ENCODE measurements around the gene SMARCD2. TPM values are rescaled to one million over a fixed set of nuclear protein-coding genes. Genes with fewer than 3 reads are reported as not detected.
"Not testable (repeated sequence)": the region's sequence is repeated elsewhere in the genome, so short reads cannot be mapped to it uniquely, and the experiment has no call there.

Gene SMARCD2
- 10 to 100 TPM; 45.6 to 76.9 TPM for total RNA-seq
- long read RNA-seq, donor 1, transcript SMARCD2-203 (13 exons, 2,716 nt), result major isoform, 36 of 49 reads
- long read RNA-seq, donor 1, partial matches to known transcripts, result 4 of 49 reads
- long read RNA-seq, donor 1, other reads (novel, unspliced or antisense), result 7 of 49 reads
- long read RNA-seq, donor 2, transcript SMARCD2-203 (13 exons, 2,716 nt), result major isoform, 5 of 20 reads
- long read RNA-seq, donor 2, partial matches to known transcripts, result 13 of 20 reads
- long read RNA-seq, donor 2, other reads (novel, unspliced or antisense), result 2 of 20 reads

DNA sequence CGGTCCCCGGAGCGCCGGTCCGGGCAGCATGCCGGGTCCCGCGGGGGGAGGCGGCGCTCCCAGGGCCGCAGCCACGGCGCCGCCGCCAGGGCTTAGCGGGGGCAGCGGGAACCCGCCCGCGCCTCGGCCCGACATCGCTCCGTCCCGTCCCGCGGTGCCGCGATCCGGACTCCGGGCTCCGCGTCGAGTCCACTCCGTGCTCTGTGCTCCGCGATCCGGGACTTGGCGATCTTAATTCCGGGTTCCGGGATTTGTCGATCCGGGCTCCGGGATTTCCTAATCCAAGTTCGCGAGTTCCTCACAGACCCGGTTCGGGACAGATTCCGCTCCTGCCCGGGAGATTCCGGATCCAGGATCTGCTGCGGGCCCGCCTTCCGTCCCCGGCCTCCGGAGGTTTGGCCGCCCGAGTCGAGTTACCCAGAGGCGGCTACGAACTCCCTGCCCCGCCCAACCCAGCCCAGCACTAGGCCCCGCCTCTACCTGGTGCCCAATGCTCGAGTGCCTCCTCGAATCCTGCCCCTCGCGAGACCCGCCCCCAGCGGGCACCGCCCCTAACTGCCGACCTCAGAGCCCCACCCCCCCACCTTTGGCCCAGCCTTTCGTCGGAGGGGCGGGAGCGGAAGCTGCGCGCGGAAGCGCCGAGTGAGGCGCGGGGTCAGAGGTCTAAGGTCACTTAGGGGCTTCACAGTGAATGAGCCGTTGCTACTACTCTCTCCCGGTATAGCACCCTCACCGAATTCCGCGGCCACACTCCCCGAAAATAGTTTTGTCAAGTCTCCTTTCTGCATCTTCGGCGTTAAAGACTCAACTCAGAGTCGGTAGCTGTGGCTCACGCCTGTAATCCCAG is at the start of gene SMARCD2:
Gene SMARCD2, minus strand, starts transcription at position 146 of the 847 bp plus-strand sequence. Its CDS starts 11 bp downstream, at position 135.
- intact Hi-C loops (cut with DNase I), result no loop called here
- peak; percentile 100 for DNase-seq (ENCODE audit: low spot score)

DNA sequence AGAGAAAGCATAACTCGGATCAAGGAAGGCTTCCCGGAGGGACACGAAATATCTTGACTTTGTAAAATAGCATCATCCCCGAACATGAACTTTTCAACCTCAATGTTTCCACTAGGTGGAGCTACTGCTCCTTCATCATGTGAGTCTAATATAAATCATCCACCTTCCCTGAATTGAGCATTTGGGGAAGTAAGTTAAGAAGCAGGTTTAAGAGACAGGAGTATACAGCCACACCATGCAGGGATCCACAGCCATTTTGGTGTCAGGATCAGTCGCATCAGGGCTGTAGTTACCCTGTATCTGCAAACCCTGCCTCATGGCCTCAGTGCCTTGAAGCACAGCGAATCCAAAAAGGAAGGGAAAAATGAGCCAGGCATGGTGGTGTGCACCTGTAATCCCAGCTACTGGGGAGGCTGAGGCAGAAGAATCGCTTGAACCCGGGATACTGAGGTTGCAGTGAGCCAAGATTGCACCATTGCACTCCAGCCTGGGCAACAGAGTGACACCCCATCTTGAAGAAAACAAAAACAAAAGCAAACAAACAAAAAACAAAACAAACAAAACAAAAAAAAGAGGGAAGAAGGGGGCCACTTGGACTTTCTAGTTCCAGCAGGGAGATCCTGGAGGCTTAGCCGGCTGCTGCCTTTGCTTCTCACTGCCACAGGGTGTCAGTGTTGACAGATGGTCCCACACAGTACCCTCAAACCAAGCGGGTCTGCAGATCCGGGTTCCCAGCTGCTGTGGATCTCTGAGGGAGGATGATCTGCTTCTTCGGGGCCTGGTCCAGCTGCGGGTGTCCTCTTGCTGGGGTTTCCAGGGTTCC is 46.8 kb upstream of the SMARCD2 start:
- DNase-seq (ENCODE audit: low spot score); intact Hi-C loops (cut with DNase I): not testable (repeated sequence)

DNA sequence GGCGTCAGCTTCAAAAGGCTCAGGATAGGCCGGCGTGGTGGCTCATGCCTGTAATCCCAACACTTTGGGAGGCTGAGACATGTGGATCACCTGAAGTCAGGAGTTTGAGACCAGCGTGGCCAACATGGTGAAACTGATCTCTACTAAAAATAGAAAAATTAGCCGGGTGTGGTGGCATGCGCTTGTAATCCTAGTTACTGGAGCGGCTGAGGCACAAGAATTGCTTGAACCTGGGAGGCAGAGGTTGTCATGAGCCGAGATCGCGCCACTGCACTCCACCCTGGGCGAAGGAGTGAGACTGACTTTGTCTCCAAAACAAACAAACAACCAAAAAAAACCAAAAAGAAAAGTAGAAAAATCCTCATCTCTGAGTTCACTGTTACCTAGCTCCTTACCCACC is 42.6 kb upstream of the SMARCD2 start:
- DNase-seq (ENCODE audit: low spot score); intact Hi-C loops (cut with DNase I): not testable (repeated sequence)

DNA sequence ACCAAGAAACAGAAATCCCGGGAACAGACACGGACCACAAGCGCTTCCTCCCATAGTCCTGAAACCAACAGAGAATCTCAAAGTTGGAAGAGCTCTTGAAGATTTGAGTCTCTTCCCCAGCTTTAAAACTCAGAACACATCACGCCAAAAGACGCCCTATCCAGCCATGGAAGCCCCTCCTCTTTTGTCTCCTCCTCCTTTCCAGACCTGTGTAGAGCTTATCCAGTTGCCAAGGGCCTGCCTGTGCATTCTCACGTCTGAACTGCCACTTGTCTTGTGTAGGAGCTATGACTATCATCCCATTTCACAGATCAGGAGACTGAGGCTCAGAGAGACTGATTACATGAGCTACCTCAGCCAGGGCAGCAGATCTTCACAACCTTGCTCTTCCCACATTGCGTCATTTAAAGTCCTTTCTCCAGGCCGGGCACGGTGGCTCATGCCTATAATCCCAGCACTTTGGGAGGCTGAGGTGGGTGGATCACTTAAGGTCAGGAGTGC is 40.2 kb upstream of the SMARCD2 start:
- intact Hi-C loops (cut with DNase I), result not testable (repeated sequence)

DNA sequence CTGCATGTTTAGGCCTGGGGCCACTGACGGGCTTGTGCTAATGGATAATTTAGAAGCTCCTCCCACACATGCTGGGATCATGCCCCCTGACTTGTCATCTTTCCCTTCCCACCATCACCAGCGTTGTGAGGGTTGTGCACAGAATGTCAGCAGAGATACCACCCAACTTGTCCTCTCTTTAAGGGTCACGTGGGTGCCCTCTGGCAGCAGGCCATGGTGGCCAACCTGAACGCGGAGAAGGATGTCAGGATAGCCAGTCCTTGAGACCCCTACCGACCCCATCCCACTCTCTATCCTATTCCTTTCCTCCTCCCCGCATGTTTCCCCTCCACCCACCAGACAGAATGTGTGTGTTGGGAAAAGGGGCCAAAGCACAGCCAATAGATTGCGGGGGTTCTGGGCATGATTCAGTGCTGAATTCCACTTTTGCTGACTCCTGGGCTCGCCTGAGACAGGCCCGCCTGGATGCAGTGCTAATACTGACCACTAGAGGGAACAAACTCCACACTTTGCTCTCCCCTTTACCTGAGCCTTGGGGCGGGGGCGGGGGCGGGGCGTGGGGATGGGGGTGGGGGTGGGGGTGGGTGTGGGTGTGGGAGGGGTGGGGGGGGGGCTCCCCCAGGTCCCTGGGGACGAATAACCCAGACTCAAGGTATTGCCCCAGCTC is 39.6 kb upstream of the SMARCD2 start, which contains the start of gene GH2:
Gene GH2, minus strand, starts transcription at position 10 of the 667 bp plus-strand sequence. CDS start 143 bp downstream, outside the sequence.
- peak; percentile 81 for DNase-seq (ENCODE audit: low spot score)
- intact Hi-C loops (cut with DNase I), result no loop called here

More for the DNA sequence above, 40.2 kb upstream of the SMARCD2 start:
- peak; percentile 15 for DNase-seq (ENCODE audit: low spot score)

DNA sequence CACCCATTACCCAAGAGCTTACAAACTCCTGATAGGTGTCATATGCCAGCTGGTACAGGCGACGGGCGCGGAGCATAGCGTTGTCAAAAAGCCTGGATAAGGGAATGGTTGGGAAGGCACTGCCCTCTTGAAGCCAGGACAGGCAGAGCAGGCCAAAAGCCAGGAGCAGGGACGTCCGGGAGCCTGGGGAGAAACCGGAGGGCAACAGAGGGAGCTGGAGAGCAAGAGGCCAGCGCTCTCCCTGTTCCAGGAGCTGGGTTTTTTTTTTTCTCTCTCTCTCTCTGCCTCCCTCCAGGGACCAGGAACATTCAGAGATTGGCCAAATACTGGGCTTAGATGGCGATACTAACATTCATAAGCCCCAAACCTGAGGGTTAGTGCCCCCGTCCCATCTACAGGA is 38.9 kb upstream of the SMARCD2 start:
- peak; percentile 46 for DNase-seq (ENCODE audit: low spot score)
- intact Hi-C loops (cut with DNase I), result not testable (repeated sequence)

DNA sequence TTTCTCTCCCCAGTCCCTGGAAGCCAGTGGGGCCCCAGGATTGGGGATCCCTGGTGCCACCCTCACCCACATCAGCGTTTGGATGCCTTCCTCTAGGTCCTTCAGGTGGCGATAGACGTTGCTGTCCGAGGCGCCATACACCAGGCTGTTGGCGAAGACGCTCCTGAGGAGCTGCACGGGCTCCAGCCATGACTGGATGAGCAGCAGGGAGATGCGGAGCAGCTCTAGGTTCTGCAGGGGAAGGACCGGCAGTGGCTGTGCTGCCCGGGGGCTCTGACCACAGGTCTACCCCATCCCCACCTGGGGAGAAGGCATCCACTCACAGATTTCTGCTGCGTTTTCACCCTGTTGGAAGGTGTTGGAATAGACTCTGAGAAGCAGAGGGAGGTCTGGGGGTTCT is 38.2 kb upstream of the SMARCD2 start:
- DNase-seq (ENCODE audit: low spot score), result no peak
- intact Hi-C loops (cut with DNase I), result no loop called here

DNA sequence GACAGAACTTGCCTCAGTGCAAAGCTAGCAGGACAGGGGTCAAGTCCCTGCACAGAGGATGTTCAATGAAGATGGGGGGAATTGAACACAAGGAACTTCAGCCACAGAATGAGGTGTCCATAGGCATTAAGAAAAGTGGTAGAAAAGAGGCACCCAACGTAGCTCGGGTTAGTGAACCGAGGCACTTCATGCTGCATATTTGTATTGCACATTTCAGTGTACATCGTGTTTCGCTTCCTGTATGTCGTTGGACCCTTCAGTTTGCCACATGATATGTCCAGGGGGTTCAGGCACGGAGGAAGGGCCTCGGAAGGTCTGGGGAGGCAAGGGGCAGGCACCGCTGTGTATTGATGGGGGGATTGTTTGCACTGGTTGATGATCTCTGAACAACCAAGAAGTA is 35.9 kb upstream of the SMARCD2 start:
- intact Hi-C loops (cut with DNase I), result not testable (repeated sequence)

DNA sequence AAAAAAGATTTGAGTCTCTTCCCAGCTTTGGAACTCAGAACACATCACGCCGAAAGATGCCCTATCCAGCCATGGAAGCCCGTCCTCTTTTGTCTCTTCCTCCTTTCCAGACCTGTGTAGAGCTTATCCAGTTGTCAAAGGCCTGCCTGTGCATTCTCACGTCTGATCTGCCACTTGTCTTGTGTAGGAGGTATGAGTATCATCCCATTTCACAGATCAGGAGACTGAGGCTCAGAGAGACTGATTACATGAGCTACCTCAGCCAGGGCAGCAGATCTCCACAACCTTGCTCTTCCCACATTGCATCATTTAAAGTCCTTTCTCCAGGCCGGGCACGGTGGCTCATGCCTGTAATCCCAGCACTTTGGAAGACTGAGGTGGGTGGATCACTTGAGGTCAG is 32.2 kb upstream of the SMARCD2 start:
- DNase-seq (ENCODE audit: low spot score); intact Hi-C loops (cut with DNase I): not testable (repeated sequence)

More for the DNA sequence above, 35.9 kb upstream of the SMARCD2 start:
- peak; percentile 6 for DNase-seq (ENCODE audit: low spot score)

DNA sequence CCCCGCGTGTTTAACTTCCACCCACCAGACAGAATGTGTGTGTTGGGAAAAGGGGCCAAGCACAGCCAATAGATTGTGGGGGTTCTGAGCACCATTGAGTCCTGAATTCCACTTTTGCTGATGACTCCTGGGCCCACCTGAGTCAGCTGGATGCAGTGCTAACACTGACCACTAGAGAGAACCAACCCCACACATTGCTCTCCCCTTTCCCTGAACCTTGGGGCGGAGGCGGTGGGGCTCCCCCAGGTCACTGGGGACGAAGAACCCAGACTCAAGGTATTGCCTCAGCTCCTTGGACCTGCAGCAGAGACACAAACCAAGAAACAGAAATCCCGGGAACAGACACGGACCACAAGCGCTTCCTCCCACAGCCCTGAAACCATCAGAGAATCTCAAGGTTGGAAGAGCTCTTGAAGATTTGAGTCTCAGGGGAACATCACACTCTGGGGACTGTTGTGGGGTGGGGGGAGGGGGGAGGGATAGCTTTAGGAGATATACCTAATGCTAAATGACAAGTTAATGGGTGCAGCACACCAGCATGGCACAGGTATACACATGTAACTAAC is 31.7 kb upstream of the SMARCD2 start:
- intact Hi-C loops (cut with DNase I), result not testable (repeated sequence)
- DNase-seq (ENCODE audit: low spot score), result peak; percentile 11

DNA sequence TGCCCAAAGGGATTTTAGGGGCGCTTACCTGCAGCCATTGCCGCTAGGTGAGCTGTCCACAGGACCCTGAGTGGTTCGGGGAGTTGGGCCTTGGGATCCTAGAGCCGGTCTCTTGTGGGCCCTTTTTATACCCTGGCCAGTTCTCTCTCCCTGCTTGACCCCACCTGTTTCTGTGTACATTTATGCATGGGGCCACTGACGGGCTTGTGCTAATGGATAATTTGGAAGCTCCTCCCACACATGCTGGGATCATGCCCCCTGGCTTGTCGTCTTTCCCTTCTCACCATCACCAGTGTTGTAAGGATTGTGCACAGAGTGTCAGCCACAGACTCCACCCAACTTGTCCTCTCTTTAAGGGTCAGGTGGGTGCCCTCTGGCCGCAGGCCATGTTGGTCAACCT is 31.1 kb upstream of the SMARCD2 start, which contains the start of gene CSH2:
Gene CSH2, minus strand, starts transcription at position 101 of the 400 bp plus-strand sequence. Its CDS starts 63 bp downstream, at position 38.
- intact Hi-C loops (cut with DNase I), result not testable (repeated sequence)
- DNase-seq (ENCODE audit: low spot score), result peak; percentile 31

DNA sequence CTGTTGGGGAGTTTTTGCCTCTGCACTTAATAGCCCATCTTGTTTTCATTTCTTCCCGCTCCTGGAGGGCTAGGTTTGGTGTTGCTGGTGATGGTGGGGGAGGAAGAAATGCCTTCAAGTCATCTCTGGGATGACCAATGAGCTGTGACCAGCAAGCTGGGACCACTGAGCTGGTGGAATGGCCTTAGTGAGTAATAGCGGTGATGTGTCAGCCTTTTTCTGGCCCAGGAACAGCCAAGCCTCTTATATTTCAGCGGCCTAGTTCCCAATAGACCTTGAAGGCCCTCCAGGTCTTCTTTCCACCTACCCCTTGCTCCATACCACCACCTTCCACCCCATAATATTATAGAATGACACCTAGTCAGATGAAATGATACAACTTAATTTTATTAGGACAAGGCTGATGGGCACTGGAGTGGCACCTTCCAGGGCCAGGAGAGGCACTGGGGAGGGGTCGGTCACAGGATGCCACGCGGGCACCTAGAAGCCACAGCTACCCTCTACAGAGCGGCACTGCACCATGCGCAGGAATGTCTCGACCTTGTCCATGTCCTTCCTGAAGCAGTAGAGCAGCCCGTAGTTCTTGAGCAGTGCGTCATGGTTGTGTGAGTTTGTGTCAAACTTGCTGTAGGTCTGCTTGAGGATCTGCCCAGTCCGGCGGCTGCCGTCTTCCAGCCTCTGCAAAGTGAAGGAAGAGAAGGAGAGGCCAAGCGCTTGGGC is 29.3 kb upstream of the SMARCD2 start:
- DNase-seq (ENCODE audit: low spot score), result peak; percentile 52
- intact Hi-C loops (cut with DNase I), result not testable (repeated sequence)

DNA sequence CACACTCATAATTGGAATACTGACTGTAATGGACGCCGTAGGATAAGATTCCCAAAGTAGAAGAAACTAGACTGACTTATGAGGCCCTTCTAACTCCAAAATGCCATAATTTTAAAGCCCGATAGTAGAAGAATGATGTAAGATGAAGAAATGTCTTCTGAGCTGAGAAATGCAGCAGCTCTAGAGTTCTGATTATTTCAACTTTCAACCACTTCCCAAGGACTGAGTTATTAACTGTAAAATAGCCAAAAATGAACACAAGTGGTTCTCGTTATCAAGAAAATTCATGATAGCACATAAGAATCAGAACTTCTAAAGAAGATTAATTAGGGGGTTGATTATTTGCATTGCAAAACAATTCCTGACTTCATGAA is 27.8 kb upstream of the SMARCD2 start:
- DNase-seq (ENCODE audit: low spot score); intact Hi-C loops (cut with DNase I): not testable (repeated sequence)

DNA sequence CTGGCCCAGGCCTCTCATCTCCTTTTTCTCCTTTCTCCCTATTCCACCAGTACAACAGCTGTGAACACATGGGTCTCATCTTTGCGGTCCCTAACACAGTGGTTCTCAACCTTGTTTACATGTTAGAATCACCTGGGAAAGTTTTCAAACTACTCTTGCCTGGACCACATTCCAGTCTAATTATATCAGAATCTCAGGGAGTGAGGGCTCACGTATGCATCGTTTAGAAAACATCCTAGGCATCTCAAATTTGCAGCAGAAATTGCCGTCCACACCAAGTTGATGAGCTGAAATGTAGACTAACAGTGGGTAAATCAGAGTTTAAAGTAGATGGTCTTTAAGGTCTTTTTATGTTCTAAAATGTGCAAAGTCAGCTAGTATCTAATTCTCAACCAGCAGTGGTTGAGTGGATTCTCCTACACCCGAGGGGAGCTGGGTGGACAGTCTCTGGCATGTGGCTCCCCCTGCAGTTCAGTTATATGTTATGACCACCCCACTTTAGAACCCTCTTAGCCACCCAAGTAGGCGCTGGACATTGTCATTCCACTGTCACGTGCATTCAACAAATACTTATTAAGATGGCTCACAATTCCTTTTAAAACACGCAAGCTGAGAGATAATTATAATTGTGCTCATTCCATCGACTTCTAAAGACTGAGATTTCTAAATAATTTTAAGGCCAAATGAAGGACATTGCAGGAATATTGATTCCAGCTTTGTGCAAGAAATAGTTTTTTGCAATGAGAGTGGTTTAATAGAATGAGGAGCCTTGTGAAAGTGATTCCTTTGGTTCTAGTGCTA is 27.2 kb upstream of the SMARCD2 start:
- DNase-seq (ENCODE audit: low spot score); intact Hi-C loops (cut with DNase I): not testable (repeated sequence)

DNA sequence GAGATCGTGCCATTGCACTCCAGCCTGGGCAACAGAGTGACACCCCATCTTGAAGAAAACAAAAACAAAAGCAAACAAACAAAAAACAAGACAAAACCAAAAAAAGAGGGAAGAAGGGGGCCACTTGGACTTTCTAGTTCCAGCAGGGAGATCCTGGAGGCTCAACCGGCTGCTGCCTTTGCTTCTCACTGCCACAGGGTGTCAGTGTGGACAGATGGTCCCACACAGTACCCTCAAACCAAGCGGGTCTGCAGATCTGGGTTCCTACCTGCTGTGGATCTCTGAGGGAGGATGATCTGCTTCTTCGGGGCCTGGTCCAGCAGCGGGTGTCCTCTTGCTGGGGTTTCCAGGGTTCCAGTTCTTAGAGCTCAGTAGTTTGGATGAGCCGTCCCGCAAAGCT is 24.1 kb upstream of the SMARCD2 start:
- peak; percentile 37 for DNase-seq (ENCODE audit: low spot score)
- intact Hi-C loops (cut with DNase I), result not testable (repeated sequence)

DNA sequence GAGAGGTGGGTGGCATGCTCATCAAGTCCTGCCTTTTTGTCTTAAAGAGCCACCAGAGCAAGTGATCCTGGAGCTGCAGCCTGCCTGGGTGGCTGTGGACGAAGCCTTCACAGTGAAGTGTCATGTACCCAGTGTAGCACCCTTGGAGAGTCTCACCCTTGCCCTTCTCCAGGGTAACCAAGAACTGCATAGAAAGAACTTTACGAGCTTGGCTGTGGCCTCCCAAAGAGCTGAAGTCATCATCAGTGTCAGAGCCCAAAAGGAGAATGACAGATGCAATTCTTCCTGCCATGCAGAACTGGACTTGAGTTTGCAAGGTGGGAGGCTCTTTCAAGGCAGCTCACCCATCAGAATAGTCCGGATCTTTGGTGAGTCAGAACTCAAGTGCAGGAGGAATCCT is 16.8 kb upstream of the SMARCD2 start:
- intact Hi-C loops (cut with DNase I), result no loop called here
- peak; percentile 17 for DNase-seq (ENCODE audit: low spot score)

DNA sequence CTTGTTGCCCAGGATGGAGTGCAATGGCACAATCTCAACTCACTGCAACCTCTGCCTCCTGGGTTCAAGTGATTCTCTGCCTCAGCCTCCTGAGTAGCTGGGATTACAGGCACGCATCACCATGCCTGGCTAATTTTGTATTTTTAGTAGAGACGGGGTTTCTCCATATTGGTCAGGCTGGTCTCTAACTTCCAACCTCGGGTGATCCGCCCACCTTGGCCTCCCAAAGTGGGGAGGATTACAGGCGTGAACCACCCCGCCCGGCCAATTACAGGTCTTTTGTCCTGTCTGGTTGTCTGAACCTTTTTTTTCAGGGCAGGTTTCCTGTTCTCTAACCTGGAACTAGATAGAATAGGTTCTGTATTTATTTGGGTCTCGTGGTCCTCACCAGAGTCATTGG is 13.9 kb upstream of the SMARCD2 start:
- DNase-seq (ENCODE audit: low spot score), result peak; percentile 20
- intact Hi-C loops (cut with DNase I), result not testable (repeated sequence)
